Umbilical cord (tissue), 2 donors: ENCODE results near the gene BMP10. TPM values are rescaled to one million over a fixed set of nuclear protein-coding genes. Genes with fewer than 3 reads are reported as not detected.

Source experiments
- DNase-seq: peaks from one replicate; pipeline ENCODE4 v3.0.0-alpha.2; 2015; ENCODE audit warnings: low spot score
- total RNA-seq: library from RNA; depleted of rRNA; stranded (reverse); fragments of >200 nt; gene quantifications from one replicate; pipeline ENCODE4 v1.2.3, GENCODE V29; 2014; ENCODE audit warnings: low replicate concordance; ENCODE audit not compliant: insufficient read depth

The BMP10 gene
- total RNA-seq, 1 donor from 2014 or later = 0.48 TPM

DNA sequence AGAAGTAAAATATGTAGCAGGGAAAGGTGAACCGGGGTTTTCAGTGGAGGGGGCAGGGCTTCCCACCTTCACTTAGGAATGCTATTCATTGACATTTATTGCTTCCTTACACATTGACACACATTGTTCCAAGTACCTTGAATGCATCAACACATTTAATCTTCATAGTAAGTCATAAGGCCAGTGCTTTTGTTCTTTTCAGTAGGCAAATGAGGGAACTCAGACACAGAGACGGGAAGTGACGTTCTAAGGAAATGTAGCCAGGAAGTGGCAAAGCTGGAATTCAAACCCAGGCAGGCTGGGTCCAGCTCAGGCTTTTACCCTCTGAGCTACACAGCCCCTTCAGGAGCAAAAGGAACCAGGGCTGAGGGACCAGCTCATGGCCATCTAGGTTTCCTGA, 20.7 kb downstream of the BMP10 start:
- DNase-seq = no peak

DNA sequence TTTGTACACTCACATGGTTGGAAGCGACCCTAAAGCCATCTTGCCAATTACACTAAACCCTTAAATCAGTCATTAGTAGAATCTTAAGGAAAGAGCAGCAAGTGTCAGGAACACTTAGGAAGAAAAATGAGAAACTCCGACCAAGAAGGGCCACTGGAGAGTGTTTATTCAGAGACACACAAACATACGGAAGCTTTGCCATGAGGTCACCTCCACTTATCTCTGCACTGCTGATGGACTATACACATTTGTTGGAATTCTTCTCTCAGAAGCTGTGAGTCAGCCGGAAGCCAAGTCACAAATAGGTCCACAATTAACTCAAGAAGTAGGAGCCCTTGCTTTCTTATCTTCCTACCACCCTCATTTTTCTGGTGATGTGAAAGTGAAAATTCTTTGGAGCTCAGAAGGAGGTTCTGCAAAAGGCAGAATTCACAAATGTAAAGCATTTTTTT, 21.6 kb downstream of the BMP10 start:
- DNase-seq = no peak

GRCh38 chr2:68847751-68848150, 23.4 kb downstream of the BMP10 start:
- DNase-seq = no peak

DNA sequence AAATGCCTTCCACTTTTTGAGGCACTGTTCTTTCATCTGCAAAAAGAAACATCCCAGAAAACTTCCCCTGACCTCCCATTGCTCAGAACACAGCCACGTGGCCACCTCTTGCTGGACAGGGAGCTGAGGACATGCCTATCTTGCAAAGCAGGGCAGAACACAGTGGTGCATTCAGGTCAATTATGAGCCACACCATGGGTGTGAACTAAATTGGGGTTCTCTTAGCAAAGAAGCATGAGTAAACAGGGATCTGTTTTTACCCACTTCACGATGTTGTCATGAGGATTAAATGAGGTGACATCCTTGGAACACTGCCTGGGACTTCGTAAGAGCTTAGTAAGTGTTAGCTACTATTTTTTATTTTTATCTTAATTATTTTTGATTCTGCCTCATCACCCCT, 25.1 kb downstream of the BMP10 start:
- DNase-seq = no peak

DNA sequence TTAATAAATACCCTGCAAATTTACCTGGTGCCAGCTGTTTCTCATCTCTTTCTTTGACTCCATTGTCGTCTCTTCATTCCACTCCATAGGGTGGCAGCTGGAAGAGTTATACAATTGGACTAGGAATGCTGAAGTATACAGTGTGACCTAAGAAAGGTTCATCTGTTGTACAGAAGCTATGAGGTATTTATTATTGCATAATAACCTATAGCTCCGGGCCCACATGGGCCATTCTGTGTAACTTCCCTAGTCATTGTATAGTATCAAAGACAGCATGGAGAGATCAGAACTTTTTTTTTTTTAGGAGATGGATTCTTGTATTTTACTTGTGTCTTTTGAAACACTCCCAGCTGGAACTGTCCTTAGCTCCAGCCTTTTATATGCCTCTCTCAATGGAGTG, 26.2 kb downstream of the BMP10 start:
- no peak for DNase-seq

DNA sequence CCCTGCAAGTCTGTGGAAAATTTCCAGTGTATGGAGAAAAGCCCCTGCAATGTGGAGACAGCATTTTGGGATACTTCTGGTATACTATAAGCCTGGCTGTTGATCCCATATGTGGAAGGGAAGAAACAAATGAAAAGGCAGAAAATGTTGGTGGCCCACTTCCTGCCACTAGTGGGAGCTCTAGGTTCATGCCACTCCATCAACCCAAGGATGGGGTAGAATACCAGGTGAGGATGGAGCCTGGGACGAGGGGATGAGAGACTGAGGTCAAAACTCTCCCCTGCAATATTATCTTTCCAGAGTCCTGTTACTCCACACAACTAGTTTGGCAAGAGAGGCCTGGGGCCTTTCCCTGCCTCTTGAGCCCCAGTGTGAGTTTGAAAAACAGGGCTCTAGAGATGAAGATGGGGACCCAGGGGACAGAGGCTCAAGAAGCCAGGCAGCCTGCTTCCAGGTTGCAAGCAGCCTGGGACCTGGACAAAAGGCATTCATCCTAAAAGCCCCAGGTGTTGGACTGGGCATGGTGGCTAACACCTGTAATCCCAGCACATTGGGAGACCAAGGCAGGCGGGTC, 31.9 kb downstream of the BMP10 start:
- no peak for DNase-seq

GRCh38 chr2:68838641-68839040, 32.6 kb downstream of the BMP10 start:
- DNase-seq = no peak

GRCh38 chr2:68837861-68838341, 33.3 kb downstream of the BMP10 start:
- DNase-seq = no peak

- DNase-seq = peak; percentile 35
Measured at GRCh38 chr2:68837164-68837860, 33.9 kb downstream of the BMP10 start.

DNA sequence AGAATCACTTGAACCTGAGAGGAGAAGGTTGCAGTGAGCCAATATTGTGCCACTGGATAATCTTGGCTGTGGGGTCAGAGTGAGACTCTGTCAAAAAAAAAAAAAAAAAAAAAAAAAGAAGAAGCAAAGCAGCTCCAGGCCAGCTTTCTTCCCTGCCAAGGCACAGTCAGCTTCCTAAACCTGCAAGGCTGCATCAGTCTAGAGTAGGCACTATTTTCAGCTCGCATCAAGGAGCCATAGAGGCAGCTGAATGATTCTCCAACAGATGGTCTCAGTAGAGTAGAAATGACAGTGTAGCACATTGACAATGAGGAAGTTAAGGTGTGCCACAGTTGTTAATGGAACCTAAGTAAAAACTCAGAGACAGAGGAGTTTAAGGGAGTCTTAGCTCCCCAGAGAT, 35.6 kb downstream of the BMP10 start:
- DNase-seq = peak; percentile 11

DNA sequence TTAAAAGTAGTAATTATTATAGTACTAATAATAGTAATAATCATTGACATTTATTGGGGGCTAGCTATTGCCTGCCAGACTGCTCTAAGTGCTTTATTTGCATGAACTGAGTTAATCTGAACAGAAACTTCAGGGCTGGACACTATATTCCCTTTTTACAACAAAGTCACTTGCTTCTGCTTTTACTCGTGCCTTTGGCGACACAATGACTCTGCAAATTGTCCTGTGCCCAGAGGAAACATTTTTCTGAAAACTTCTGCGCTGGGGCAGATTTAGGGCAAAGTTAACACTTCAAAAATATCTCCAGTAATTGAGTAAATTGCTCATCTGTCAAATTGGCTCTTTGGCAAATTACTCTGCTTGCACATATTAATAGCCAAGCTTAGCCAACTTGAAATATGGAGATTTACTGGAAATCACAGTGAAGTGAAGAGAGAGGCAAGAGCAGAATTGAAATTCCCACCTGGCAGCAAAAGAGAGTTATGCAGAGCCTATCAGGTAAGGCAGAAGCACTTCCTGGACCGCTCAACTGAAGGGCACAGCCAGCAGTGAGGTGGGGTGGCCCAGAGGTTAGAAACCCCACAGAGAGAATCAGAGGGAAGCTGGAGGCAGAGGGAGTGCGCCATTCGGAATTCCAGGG, 36.3 kb downstream of the BMP10 start:
- no peak for DNase-seq

- no peak for DNase-seq
Measured at GRCh38 chr2:68833162-68833561, 38.0 kb downstream of the BMP10 start.

- peak; percentile 66 for DNase-seq
Measured at GRCh38 chr2:68832233-68832869, 38.8 kb downstream of the BMP10 start.

- peak; percentile 80 for DNase-seq
Measured at GRCh38 chr2:68831686-68832232, 39.4 kb downstream of the BMP10 start.

DNA sequence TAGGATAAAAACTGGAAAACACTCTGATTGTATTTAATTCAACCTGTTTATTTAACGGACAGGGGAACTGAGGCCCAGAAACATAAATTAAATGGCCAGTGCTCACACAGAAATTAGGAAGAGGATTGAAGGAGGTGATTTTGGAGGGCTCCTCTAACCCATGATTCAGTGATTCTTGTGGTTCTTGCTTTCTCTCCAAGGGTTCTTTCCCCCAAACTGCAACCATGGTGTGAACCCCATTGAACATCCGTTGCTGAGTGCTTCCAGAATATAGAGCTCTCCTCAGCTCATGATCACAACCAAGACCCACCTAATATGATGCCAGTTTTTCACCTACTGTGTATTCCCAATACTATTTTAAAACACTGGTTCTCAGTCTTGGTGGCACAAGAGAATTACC, 41.4 kb downstream of the BMP10 start:
- no peak for DNase-seq

DNA sequence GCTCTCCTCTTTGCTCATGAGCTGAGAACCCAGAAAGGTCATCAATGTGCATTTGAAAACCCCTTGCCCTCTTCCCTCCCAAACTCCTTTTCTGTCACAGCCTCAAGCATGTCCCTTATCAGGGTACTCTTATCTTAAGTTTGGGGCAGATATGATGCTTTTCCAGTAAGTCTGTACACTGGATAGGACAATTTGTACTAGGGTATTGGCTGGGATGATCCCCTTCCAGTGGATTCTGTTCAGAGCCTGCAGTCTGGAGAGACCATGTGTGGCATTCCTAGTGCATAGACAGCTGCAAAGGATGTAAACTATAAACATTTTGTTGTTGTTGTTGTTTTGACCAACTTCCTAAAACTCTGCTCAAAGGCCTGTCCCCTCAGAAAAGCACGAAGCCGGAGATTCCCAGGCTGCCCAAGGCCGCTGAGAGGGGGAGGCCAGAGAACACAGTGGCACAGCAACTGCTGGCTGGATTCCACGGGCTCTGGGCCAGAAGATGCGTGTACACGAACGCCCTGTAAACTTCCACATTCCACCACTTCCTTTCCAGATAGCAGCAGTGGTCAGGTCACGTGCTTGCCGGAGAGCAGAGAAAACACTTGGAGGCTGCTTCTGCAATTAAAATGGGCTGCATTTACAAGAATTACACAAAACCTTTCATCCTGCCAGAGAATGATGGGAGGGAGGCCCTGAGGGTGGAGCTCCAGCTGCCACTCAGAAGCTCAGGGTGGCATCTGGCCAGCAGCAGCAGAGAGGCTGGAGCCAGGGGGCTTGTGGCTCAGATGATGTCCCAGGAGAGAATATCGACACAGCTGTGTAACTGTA, 42.1 kb downstream of the BMP10 start:
- DNase-seq = peak; percentile 97

GRCh38 chr2:68827666-68828065, 43.5 kb downstream of the BMP10 start:
- peak; percentile 6 for DNase-seq

DNA sequence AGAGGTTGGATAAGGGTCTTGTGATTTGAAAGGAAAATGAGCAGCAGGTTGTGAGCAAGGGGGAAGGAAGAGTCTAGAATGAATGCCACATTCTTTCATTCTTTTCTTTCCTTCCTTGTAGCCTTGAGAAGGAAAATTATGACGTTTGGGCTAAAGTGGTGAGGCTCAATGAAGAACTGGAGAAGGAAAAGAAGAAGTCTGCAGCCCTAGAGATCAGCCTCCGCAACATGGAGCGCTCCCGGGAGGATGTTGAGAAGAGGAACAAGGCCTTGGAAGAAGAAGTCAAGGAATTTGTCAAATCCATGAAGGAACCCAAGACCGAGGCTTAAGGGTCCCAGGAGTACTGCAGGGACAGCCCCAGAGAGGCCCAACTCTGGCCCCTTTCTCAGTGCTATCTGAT, 45.3 kb downstream of the BMP10 start:
- no peak for DNase-seq

DNA sequence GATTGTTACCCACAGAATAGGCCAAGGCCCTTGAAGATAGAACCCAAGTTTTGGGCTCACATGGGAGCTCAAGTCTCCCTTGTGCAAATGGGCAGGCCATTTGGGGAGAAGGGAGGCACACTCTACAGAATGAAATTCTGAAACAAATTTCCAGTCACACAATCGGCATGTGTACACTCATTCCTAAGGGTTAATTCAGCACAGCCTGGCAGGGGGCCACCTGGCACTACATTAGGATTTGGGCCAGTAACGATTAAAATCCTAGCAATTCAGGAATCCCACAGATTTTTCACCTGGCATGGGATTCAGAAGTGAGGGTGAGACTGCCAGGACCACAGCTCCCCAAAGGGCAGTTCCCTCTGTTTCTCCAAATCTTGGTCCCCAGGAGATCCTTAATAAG, 46.4 kb downstream of the BMP10 start:
- DNase-seq = no peak

- no peak for DNase-seq
Measured at GRCh38 chr2:68822207-68822872, 48.9 kb downstream of the BMP10 start.

DNA sequence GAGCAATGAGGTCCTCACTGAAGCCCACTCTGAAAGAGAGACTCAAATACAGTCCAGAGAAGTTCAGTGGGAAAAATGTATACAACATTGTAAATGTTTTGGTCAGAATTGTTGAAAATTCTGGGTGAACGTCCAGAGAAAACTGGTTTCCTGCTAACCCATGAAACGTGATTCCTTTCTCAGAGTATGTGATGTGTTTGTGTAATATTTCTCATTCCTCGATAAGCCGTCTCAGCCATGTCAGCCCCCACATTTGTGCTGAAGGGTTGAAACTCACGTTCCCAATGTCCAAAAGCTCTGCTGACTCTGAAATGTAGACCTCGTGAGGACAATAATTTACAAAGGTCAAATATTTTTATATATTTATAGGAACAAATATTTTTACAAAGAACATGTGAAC, 51.6 kb downstream of the BMP10 start:
- peak; percentile 4 for DNase-seq
